Neural cell (in vitro differentiated cells): ENCODE results near the gene USP11.

Experiments
- CTCF ChIP-seq: fragments of 450-650 bp; IDR thresholded peaks from 2 replicates; pipeline ENCODE4 v1.5.1; 2014; ENCODE audit warnings: antibody characterized with exemption, mild to moderate bottlenecking, moderate library complexity; ENCODE audit not compliant: poor library complexity, severe bottlenecking
- POLR2AphosphoS5 ChIP-seq: IDR thresholded peaks from 2 replicates; pipeline ENCODE4 v1.6.1; 2012

GRCh38 chrX:47209508-47210238 is 23.1 kb upstream of the USP11 start:
- TF ChIP-seq POLR2AphosphoS5 (no peak), CTCF (no peak)
